Activated CD4-positive, alpha-beta T cell treated with anti-CD3 and anti-CD28 coated beads, Interleukin-2, Interleukin-6, amounts not matched to agents 100 ng/mL and 50 ng/mL, durations not matched to agents 16 hours and 8 hours (primary cell): ENCODE data around the gene DPY19L1.
"Not testable (repeated sequence)": the region's sequence is repeated elsewhere in the genome, so short reads cannot be mapped to it uniquely, and the experiment has no call there.

Experiments used
- DNase-seq: peaks from one replicate; pipeline ENCODE4 v3.0.0-alpha.2; 2020

Gene DPY19L1

DNA sequence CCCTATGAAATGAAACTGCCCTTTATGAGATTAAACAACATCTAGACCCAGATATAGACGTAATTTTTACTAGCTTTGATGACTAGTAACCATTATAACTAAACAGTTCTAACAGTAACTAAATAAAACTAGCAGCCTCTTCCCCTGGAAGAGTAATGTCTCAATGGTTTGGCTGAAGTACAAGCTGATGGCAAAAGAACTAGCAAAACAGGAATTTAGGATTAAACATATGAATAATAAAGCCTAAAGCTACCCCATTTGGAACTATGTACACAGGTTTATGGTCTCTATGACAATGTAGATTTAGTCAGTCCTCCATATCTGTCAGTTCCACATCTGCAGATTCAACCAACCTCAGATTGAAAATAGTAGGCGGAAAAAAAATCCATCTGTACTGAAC, 6.4 kb downstream of the DPY19L1 start:
- DNase-seq, result no peak

DNA sequence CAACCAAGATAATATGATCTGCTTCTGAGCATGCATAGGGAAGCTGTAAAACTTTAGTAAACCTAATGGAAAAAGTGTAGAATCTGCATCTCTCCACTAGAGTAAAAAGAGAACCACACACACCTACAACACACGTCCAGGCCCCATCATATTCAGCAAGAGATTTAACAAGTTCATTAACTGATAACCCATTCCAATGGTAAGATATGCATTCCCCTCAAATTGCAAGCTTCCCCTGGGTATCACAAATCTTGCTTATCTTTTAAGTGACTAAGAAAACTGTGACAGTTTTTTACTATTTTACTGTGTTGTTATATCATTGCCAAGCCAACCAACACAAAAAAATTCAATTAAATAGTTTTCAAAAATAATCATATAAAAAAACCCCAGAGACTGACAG, 8.0 kb downstream of the DPY19L1 start:
- no peak for DNase-seq

DNA sequence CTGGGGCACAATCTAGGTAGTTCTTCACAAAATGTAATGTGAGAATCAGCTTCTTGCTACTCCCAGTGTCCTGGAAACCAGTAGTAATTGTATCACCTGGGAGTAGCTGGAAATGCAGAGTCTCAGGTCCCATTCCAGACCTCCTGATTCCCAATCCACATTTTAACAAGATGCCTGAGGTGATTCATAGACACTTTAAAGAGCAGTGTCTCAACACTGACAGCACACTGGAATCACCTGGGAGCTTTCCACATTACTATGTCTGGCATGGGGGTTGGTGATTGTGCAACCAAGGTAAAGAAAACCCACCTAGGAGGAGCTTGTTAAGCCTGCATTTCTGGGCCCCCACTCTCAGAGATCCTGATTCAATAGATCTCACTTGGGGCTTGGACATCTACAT, 11.1 kb downstream of the DPY19L1 start:
- DNase-seq, result no peak

DNA sequence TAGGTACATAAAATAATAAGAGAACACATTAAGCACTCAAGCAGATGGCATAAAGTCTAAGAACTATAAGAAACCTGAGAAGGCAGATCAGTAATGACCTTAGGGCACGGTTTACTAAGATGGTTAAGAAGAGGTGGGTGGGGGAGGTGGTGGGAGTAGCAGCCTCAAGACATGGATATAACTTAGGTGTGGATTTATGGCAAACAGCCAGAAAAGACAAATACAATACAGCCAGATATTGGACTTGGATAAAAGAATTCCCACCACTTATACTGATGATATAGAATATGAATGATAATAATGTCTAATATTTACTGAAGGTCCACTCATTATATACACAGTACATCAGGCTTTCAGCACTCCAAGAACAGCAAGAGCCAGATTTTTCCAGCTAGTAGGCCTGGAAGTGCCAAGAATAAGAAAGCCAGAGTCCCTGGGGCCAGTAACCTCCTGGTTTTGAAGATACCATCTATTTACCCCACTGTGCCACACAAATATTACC, 11.9 kb downstream of the DPY19L1 start:
- DNase-seq, result no peak

DNA sequence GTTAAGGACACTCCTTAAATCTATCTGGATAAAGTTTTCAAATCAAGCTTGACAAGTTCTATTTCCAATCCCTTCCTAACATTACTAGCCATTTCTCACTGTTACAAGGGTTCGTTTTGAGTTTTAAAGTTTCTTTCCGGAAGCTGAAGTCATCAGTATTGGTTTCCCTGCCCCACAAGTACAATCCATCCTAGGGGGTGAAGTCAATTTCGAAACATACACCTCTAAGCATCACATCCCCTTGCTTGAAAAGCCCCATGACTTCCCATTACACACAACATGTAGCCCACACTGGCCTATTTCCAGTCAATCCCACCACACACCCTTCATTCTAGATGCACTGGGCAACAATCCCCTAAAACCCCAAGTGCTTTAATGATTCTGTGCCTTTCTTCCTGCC, 13.0 kb downstream of the DPY19L1 start:
- DNase-seq, result peak; percentile 10

DNA sequence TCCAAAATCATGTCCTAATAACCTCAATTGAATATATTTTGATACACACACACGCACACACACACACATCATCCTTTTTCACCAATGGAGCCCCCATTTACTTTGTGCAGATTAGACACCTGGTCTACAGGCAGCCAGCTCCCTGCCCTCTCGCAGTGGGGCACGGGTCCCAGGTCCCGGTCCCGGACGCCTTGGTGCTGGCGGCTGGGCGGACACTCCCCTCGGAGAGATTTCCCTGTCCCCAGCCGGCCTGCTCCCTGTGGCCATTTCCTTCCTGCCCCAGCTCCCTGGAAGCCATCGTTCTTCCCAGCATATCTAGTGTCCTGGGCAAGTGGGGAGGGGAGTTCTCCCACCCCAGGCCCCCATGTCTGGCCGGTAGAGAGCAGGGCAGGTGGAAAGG, 14.6 kb downstream of the DPY19L1 start:
- DNase-seq, result no peak

DNA sequence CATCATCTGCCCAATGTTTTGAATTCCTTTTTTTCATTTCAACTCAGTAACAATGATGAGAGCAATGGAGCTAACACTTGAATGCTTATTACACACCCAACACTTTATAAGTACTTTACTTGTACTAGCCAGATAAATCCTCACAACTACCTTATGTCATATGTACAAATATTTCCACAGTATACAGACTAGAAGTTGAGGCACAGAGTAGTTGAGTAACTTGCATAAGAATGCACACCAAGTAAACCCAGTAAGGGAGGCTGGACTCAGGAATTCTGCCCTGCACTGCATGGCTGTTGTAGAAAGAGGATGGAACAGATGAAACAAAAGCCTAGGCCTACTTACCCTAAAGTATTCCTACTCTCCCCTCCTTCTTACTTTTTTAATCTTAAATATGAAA, 15.8 kb downstream of the DPY19L1 start:
- DNase-seq, result no peak

DNA sequence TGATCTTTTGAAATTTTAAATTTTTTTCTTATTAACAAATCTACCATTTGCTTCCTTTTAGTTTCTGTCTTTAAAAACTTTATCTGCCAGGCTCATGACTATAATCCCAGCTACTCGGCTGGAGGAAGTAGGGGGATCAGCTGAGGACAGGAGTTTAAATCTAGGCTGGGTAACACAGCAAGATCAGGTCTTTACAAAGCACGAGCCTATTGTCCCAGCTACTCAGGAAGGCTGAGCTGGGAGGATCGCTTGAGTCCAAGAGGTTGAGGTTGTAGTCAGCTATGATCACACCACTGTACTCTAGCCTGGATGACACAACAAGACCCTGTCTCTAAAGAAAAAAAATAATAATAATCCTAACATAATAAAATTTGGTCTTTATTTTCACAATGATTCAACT, 17.5 kb downstream of the DPY19L1 start:
- DNase-seq, result no peak

DNA sequence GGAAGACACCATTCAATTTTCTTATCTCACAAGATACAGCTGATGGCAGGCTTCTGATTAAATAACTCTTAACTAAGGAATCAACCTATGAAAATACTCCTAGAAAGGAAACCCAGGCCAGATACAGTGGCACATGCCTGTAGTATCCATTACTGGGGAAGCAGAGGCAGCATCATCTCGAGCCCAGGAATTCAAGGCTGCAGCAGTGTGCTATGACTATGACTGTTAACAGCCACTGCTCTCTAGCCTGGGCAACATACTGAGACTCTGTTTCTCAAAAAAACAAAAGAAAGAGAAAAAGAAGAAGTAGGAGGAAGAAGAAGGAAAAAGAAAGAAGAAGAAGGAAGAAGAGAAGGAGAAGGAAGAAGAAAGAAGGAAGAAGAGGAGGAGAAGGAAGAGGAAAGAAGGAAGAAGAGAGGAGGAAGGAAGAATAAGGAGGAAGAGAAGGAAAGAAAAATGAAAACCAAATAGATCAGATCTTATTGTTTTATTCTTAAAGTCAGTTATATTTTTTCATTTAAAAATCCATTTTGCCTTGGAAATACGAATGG, 18.0 kb downstream of the DPY19L1 start:
- DNase-seq, result no peak

DNA sequence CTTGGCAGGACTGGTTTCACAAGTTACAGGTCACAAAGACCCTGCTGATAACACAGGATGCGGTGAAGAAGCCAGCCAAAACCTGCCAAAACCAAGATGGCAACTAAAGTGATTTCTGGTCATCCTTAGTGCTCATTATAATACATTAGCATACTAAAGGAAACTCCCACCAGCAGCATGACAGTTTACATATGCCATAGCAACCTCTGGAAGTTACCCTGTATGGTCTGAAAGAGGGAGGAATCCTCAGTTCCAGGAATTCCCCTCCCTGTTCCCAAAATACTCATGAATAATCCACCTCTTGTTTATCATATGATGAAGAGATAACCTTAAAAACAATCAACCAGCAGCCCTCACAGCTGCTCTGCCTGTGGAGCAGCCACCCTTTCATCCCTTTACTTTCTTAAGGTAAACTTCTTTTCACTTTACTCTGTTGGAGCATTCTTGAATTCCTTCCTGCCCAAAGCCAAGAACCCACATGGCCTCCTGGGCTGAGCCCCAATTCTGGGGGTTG, 21.9 kb downstream of the DPY19L1 start:
- DNase-seq, result no peak

DNA sequence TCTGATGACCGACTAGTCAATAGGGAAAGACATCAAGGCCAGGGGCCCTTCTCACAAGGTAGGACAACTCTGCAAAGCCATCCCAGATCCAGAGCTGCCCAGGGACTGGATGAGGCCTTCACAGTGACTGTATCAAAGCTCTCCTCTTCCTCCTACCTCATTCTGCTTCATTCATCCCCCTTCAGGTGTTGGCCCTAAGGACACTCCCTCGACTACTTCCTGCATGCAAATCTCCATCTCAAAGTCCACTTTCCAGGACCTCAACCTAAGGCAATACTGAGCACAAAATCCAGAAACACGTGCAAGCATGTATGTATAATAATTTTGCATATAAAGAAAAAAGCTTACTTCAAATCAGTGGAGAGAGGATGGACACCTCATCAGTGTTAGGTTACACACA, 25.1 kb downstream of the DPY19L1 start:
- DNase-seq, result no peak

DNA sequence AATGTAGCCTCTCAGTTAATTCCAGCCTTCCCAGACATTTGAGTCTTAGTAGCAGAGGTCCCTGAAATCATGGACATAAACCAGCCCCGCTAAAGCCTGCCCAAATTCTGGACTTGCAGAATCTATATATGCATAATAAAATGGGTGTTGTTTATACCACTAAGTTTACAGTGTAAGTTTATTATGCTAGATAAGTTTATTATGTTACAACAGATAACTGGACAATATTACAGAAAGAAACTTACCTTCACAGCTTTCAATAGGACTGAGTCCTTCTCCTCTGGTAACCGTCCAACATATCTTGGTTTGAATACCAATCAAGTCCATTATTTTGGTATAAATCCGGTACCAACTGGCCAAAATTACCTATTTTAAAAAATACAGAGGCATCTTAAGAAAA, 26.2 kb downstream of the DPY19L1 start:
- no peak for DNase-seq

DNA sequence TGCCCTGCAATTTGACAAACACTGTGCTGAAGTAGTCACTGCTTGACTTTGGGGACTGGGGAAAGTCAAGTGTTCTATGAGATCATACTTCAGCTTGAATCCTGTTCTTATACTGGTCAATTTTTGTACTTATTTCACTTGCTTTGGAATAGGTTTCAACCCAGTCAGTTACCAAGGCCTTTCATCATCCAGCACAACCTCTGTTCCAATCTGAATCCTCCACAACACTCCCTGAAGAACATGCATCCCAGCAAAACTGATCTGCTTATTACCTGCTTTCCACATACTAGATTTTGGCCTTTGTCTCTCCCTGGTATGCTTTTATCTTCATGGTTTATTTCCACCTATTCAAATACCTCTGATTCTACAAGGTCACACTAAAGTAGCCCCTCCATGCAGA, 29.5 kb downstream of the DPY19L1 start:
- DNase-seq, result no peak

DNA sequence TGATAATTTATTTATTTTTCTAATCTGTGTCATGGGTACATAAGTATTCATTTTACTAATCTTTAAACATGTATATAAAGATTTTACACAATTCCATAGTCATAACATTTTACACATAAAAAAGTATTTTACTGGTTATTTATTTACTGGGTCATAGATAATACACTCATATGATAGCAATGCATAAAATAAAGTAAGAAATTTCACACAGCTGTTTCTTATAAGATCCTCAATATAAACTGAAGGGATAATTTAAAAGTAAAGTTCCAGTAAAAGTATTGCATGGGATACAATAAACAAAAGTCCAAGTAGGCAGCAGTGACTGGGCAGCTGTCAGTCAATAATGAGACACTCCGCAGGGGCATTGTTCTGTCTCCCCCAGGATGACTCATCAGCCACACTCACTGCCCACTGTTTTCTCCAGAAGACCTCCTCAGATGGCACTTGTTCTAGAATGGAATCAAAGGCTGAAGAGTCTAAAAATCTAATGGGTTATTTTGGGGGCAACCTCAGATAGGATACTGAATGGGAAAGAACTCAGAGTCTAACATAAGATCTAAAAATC, 32.7 kb downstream of the DPY19L1 start:
- DNase-seq, result no peak

DNA sequence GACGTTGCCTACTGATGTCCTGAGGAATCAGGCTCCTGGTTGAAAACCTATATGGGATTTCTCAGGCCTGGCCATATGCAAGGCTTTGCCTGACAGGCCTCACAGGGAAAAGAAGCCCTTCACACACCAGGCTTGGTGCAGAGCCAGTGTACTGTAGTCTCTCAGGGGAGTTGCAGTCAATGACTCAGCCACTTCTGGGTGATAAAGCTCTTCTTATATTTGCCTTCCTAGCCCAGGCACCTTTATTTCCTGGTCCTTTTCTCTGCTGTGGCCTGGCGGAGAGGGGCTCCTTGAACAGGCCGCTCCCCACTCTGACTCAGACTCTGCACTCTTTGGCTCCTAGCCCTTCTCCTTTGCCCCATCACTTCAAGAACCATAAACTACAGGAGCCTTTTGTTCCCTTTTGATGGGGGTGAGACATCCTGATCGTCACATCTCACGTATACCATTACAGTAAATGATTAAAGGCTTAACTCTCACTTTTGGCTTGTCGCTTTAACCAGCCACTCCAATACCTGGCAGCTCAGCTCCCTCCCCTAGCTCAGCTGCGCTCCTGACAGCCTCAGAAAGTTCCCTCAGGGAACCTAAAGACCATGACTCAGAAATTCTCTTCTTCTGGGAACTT, 33.5 kb downstream of the DPY19L1 start:
- no peak for DNase-seq

DNA sequence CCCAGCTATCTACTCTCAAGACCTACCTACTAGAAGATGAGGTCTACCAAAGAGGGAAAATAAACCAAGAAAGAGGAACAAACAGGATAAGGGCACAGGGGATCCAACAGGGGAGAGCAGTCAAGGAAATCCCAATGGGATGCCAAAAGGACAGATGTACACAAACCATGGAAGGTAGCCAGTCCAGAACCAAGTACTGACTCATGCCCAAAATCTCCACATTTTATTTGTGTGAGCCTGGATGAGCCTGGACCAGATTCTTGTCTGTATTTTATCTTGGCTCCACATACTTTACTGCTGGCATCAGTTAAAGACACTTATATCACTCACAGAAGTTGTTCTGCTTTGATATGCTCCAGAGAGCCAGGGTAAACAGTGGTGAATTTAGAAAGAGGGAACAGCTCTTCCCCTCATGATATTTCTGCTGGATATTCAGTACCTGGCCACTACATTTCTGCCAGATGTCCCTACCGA, 34.1 kb downstream of the DPY19L1 start:
- not testable (repeated sequence) for DNase-seq

DNA sequence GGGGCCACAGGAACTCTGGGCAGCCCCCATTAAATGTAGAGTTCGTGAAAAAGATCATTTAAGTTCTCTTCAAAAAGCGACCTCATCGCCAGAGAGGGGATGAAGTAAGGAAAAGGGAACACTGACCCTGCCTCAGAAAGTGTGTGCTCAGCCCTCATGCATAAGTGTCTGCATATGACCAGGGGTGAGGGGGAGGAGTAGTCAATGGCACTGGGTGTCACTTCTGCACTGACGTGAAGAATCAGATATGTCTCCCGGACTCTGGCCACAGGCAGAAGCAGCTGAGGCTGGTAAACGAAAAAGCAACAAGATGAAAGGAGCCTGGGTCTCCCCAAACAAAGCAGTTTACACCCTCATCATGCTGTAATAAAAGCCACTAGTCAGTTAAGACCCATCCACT, 39.0 kb downstream of the DPY19L1 start:
- DNase-seq, result not testable (repeated sequence)

DNA sequence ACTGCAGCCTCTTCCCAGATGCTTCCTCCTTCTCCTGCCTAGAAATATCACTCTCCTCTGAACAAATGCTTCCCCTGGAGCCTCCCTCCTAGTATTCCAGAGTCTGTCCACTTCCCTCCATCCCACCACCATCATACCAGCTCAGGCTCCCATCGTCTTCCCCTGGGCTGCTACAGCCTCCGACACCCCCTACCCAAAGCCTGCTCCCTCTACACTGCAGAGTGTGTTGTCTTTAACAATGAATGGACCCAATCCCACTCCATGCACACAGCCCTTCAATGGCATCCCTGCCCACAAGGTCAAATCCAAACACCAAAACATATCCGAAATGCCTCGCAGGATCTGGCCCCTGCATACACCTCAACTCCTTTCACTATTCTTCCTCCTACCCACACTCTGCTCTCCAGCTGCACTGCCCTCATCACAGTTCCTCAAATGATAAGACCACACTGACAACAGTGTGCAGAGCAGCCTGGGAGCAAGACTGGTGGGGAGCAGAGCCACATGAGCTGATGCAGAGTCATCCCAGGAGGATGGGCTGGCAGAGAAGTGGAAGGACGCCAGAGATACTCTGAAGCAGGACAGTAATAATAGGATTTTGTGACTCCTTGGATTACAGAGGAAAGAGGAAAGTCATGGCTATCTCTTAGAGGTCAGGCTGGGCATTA, 40.7 kb downstream of the DPY19L1 start:
- not testable (repeated sequence) for DNase-seq

DNA sequence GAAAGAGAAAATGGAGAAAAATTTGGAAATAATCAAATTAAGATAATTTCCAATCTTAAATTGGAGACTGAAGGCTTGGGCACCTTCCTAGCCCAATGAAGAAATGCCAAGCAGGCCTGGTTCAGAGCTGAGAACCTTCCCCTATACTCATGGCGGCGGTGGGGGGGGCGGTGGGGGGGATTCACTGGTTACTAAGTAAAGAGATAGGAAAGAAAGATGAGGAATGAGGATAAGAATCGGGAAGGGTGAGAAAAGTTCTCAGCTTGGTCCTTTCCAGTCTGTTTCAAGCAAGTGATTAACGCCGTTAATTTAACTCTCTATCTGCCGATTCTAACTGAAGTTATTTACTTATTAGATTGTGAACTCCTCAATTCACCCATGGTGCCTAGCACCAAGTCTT, 41.5 kb downstream of the DPY19L1 start:
- DNase-seq, result no peak

DNA sequence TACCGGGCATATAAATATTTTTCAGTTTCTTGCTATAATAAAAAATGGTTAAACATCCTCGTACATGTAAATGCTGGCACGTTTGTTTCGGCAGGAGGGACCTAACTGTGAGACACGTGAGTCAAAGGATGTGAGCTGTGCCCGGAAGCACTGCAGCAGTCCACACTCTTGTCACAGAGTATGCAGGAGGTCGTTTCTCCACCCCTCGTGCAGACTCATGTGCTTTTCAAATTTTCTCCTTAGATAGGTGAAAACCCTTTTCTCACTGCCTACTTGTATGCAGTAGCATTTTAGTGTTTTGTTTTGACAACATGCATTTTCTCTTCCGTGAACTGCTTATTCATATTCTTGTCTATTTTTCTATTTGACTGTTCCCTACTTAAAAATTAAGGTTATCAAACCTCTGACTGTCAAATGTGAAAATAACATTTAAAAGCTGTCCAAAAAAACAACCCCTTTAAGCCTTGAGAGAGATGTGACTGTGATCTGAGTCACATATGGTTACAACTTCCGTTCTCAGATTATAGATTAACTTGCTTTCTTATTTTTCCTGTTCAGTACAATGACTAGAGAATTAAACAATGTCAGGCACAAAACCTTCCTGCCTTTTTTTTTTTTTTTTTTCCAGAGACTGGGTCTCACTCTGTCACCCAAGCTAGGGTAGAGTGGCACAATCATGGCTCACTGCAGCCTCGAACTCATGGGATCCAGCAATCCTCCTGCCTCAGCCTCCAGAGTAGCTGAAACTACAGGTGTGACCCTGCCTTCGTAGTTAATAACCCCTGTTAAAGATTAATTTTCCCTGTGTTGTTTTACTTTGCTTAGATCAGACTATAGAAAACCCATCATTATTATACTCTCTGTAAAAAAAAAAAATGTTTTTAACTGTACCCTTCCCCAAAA, 45.1 kb downstream of the DPY19L1 start:
- DNase-seq, result peak; percentile 82

DNA sequence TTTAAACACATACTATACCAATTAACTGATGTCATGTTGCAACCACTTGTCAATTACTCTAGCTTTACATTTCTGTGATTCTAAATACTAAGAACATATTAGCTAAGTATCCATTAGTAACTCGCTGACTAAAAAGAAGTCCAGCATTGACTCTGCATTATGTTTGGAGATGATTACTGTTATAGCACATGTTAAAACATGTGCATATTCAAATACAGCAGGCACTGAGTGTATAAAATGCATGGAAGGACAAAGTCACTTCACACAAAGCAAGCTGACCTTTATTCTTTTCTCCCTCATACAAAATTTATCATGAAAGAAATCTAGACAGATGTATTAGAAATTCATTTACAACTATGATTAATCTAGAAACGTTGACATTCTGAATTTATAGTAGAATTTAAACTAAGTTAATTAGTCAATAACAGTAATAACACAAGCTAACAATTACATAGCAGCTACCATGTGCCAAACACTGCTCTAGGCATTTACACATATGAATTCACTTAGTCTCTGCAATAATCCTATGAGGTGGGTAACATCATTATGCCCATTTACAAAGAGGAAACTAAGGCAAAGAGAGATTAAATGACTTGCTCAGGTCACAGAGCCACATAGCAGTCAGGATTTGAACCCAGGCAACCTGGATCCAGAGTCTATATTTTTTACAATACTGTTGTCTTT, 48.7 kb downstream of the DPY19L1 start:
- DNase-seq, result not testable (repeated sequence)

DNA sequence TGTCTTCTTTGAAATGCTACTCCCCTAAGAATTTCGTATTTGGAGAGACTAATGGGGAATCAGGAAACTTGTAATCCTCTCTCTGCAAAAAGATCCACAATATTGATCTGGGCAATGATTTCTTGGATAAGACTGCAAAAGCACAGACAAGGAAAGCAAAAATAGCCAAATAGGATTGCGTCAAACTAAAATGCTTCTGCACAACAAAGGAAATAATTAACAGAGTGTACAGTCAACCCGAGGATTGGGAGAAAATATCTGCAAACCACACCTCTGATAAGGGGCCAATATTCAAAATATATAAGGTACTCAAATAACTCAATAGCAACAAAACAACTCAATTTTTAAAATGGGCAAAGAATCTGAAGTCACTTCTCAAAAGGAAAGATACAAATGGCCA, 52.1 kb downstream of the DPY19L1 start:
- not testable (repeated sequence) for DNase-seq
